Stomach (tissue), 4 donors: Measurements from ENCODE around the gene CSRNP2.

Experiments used
- CTCF ChIP-seq, 7 experiments: fragments of 450-650 bp in 4 of 7; fragments of 200-600 bp in 3 of 7; sonication (generic) in 3 of 7; IDR thresholded peaks; one replicate each; pipeline ENCODE4 v1.5.1; 2016 to 2019; ENCODE audit warnings: antibody characterized with exemption in 7 of 7, control low read depth in 2 of 7, mild to moderate bottlenecking in 1 of 7
- POLR2A ChIP-seq, 4 donors: fragments of 450-650 bp; IDR thresholded peaks; one replicate each; pipeline ENCODE4 v1.6.1; 2016; ENCODE audit warnings: antibody characterized with exemption in 4 of 4, control low read depth in 2 of 4, mild to moderate bottlenecking in 1 of 4, moderate library complexity in 1 of 4

- TF ChIP-seq CTCF (IDR thresholded peaks at IDR 0.05), result no peak
- no peak for TF ChIP-seq POLR2A (IDR thresholded peaks at IDR 0.05)
Measured at GRCh38 chr12:51011955-51012354, 71.4 kb downstream of the CSRNP2 start.
